Putamen (tissue), 1 donor: Measurements from ENCODE around the gene SETD1A.
"Not testable (repeated sequence)": the region's sequence is repeated elsewhere in the genome, so short reads cannot be mapped to it uniquely, and the experiment has no call there.

ENCODE experiments used
- DNase-seq: peaks from one replicate; pipeline ENCODE4 v3.0.0-alpha.2; 2016; ENCODE audit warnings: low spot score

Gene SETD1A

DNA sequence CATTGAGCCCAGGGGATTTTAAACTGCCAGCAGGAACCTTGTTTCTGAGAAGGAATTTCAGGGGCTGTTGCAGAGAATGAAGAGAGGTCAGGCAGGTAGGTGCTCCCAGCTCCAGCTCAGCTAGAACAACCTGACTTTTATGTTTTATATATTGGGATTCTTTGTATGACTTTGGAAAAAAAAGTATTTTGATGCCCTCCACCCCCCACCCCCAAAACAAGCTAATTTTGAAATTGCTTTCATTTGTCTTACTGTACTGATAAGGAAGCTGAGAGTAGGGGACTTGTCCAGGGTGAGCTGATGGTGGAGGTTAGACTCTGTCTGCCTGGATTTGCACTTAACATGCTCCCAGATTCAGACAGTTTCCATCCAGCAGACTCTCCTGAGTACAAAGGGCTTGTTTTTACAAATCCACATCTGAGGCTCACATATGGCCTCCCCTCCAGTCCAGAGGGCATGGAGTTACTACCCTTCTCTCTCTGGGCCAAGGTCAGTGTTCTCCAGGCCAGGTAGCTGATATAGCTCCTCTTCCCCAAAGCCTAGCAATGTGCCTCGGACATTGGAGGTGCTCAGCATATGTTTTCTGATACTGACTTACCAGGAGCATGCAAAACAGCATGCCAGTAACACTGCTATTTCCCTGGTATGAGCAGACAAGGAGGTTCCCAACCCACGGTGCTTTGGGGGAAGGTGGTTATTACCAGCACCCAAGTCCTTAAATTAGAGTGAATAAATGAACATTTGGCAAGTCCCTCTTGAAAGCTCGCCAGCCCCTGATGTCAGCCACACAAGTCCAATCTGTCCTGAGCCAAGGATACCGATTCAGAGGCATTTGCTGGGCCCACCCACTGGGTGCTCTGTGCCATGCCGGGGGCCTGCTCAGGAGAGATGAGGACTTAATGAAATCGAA, 41.6 kb downstream of the SETD1A start:
- no peak for DNase-seq

GRCh38 chr16:31000671-31001382, 43.3 kb downstream of the SETD1A start:
- no peak for DNase-seq

GRCh38 chr16:31001507-31002249, 44.1 kb downstream of the SETD1A start:
- no peak for DNase-seq

DNA sequence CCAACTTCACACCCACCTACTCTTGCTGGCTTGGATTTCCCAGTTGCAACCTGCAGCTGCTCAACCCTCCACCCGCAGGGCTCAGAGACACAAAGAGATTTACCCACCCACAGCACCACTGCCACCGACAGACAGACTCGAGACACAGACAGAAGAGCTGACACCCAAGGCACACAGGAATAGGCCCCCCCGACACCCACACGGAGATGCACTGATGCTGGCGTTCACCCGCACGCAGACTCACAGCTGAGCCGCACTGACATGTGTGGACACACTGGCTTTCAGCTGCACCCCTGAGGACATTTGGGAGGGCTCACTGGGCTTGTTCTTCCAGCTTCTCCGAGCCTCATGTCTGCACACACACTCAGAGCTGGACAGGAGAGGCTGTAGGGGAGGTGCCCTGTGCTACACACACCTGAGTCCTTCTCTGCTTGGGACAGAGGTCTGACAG, 44.7 kb downstream of the SETD1A start:
- DNase-seq = peak; percentile 77

DNA sequence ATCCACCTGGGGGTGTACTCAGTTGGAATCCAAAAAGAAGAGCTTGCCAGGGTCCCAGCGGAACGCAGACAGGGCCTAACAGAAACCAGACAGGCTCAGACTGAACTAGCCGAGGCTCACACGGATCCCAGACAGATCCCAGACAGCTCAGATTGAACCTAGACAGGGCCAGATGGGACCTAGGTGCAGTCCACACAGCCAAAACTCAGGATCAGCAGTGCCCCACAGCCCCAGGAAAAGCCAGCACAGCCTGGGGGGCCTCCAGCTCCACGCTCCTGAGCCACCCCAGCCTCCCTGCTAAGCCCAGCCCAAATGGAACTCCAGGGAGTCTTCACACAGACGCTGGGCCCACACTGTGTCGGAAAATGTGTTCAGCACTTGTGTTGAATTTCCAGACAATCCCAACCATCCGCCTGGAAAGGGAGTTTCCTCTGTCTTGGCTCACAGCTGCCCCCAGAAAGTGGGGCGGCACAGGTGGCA, 45.3 kb downstream of the SETD1A start:
- DNase-seq = no peak

- DNase-seq = no peak
Measured at GRCh38 chr16:31003744-31004143, 46.2 kb downstream of the SETD1A start.

DNA sequence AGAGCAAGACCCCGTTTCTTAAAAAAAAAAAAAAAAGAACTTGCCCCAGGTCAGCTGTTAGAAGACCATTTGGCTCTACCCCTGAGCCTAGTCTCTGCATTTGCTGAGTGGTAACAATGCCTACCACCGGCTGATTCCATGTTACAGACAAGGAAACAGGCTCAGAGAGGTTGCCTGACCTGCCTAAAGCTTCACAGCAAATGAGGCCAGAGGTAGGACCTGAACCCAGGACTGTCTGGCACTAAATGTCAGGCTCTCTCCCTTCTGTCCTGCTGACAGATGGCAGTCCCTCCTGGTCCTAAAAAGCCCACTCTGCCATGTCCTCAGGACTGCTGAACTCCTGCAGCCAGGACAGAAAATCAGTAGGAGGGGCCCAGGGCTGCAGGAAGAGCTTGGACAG, 47.1 kb downstream of the SETD1A start:
- no peak for DNase-seq

GRCh38 chr16:31005350-31006085, 48.0 kb downstream of the SETD1A start:
- DNase-seq = no peak

- no peak for DNase-seq
Measured at GRCh38 chr16:31006086-31006385, 48.5 kb downstream of the SETD1A start.

- DNase-seq = no peak
Measured at GRCh38 chr16:31006589-31006988, 49.0 kb downstream of the SETD1A start.

DNA sequence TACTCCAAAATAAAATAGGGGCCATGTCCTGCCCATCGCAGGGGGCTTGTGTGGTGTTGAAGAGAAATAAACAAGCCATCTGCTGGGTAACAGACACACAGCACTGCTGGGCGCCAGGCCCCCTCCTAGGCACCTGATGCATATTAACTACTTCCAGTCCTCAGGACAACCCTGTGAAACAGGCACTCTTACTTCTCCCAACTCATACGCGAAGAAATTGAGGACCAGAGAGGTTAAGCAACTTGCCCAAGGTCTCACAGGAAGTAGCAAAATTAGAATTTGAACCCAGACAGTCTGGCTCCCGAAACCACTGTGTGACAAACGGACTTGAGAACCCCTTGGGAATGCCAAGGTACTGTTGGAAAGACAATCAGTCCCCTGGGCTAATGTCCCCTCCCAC, 50.1 kb downstream of the SETD1A start:
- no peak for DNase-seq

GRCh38 chr16:31008149-31008548, 50.6 kb downstream of the SETD1A start:
- DNase-seq = no peak

DNA sequence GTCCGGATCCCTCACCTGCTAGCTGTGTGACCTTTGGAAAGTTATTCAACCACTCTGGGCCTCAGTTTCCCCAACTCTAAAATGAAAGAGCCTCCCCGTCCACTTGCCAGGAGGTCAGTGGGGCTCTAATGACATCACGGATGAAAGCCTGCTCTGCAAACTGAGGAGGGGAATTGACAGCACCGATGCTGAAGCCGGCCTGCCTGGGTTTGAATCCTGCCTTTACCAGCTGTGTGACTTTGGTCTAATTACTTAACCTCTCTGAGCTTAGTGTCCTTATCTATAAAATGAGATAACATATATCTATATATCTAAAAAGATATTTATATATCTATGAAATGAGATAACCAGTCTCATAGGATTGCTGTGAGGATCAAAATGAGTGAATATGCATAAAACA, 51.0 kb downstream of the SETD1A start:
- DNase-seq = no peak

GRCh38 chr16:31009120-31009519, 51.6 kb downstream of the SETD1A start:
- no peak for DNase-seq

DNA sequence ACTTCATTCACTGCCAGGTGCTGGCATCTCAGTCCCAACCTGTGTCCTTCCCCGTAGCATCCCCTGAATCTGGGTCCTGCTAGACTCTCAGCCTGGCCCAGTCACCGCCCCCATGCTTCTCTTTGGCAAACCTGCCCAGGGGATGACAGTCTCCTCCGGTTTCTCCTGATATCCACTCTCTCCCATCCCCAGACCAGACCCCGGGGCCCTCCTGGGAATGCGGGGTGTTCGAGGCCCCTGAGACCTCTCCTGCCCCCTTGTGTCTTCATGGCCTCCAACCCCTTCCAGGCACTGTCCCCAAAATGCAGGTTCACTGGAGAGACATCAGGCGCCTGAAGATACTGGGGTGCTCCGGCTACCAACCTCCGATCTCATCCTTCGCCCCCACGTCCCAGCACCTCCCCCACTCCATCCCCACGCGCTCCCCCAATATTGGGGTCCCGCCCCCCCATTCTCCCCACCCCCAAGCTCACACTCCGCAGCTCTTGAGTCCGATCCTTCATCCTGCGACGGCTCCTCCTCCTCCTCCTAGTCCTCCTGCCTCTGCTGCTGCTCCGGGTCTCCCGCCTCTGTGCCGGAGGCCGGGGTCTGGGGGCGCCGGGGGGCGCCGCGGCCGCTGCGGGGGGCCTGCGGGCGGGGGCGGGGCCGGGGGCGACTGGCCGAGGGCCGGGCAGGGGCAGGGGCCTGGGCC, 52.5 kb downstream of the SETD1A start:
- DNase-seq = no peak

GRCh38 chr16:31010585-31011325, 53.2 kb downstream of the SETD1A start, which contains the start of gene STX1B:
Gene STX1B, minus strand, starts transcription at chr16:31010638. Its CDS starts 242 bp downstream, at chr16:31010396.
- peak; percentile 48 for DNase-seq

DNA sequence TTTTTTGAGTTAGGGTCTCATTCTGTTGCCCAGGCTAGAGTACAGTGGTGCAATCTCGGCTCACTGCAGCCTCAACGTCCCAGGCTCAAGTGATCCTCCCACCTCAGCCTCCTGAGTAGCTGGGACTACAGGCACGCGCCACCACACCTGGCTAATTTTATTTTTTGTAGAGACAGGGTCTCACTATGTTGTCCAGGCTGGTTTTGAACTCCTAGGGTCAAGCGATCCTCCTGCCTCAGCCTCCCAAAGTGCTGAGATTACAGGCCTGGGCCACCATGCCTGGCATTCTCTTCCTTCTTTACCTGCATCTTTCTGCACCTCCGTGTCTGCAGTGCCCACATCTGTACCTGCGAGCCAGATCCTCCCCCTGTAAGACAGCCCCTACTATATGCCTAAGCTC, 54.3 kb downstream of the SETD1A start:
- not testable (repeated sequence) for DNase-seq

GRCh38 chr16:31013292-31013691, 55.7 kb downstream of the SETD1A start:
- not testable (repeated sequence) for DNase-seq

DNA sequence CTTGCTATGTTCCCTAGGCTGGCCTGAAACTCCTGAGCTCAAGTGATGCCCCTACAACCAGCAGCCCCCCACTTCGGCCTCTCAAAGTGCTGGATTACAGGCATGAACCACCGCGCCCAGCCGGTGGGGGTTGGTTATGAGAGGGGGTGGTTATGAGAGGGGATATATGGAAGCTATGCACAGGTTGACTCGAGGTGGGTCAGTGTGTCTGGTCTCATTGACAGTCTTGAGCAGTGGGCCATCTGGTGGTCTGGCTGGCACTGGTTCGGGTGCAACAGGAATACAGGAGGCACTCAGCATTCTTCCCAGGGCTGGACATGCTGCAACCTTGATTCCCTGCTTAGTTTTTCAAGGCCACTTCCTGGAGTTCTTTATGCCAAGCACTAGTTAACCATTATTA, 58.5 kb downstream of the SETD1A start:
- DNase-seq = no peak

GRCh38 chr16:31017756-31018155, 60.2 kb downstream of the SETD1A start:
- not testable (repeated sequence) for DNase-seq
